Osteoblast (primary cell): ENCODE measurements around the gene LRMDA. TPM values are rescaled to one million over a fixed set of nuclear protein-coding genes. Genes with fewer than 3 reads are reported as not detected.

ENCODE experiments used
- DNase-seq: peaks from one replicate; pipeline ENCODE4 v3.0.0; 2011; ENCODE audit warnings: low spot score, mixed read lengths; ENCODE audit not compliant: insufficient read length; ENCODE audit errors: missing footprints
- H2AFZ ChIP-seq: 2 replicates; pipeline ENCODE4 v1.6.0; 2011; ENCODE audit warnings: mild to moderate bottlenecking, low read length
- H3K27ac ChIP-seq: 2 replicates; pipeline ENCODE4 v1.5.1; 2011; ENCODE audit warnings: mild to moderate bottlenecking, low read depth, low read length, moderate library complexity
- H3K27me3 ChIP-seq: 2 replicates; pipeline ENCODE4 v1.6.0; 2012; ENCODE audit warnings: mild to moderate bottlenecking, control low read depth, inconsistent platforms, low read length, moderate library complexity; ENCODE audit not compliant: insufficient read depth
- H3K36me3 ChIP-seq: 2 replicates; pipeline ENCODE4 v1.5.1; 2011; ENCODE audit warnings: mild to moderate bottlenecking, low read length, control low read depth, moderate library complexity; ENCODE audit not compliant: insufficient read depth
- H3K4me1 ChIP-seq: 2 replicates; pipeline ENCODE4 v1.5.1; 2011; ENCODE audit warnings: mild to moderate bottlenecking, low read length, control low read depth, moderate library complexity; ENCODE audit not compliant: insufficient read depth
- H3K4me2 ChIP-seq: 2 replicates; pipeline ENCODE4 v1.6.0; 2011; ENCODE audit warnings: mild to moderate bottlenecking, low read length; ENCODE audit not compliant: insufficient read depth
- H3K4me3 ChIP-seq: fragments of 200-600 bp; sonication (generic); 3 replicates; pipeline ENCODE4 v1.5.1; 2012; ENCODE audit warnings: mild to moderate bottlenecking, low read length, inconsistent platforms; ENCODE audit not compliant: insufficient read depth
- H3K79me2 ChIP-seq: 2 replicates; pipeline ENCODE4 v1.6.0; 2012; ENCODE audit warnings: mild to moderate bottlenecking, low read length, control low read depth, inconsistent platforms; ENCODE audit not compliant: insufficient read depth
- H3K9me3 ChIP-seq: 2 replicates; pipeline ENCODE4 v1.5.1; 2011; ENCODE audit warnings: low read depth, low read length, control low read depth
- H4K20me1 ChIP-seq: 2 replicates; pipeline ENCODE4 v1.6.0; 2012; ENCODE audit warnings: mild to moderate bottlenecking, low read length, control low read depth; ENCODE audit not compliant: insufficient read depth
- total RNA-seq: library from RNA; depleted of rRNA; stranded (reverse); fragments of >200 nt; gene quantifications from 2 replicates; pipeline ENCODE4 v1.2.3, GENCODE V29; 2012
- TF ChIP-seq, protein P1 (sequence below): IDR thresholded peaks from 2 replicates; pipeline ENCODE4 v1.5.1; 2011; ENCODE audit warnings: mild to moderate bottlenecking, low read depth, low read length, moderate library complexity; ENCODE audit errors: extremely low read depth

LRMDA gene
- total RNA-seq, 1 donor, result 18.5 TPM

- H3K36me3 ChIP-seq, result no peaks in the 10 kb centered on the region
- no peak overlapping the region for H2AFZ ChIP-seq
- H4K20me1 ChIP-seq, result no peaks in the 10 kb centered on the region
- no peak overlapping the region for H3K27ac ChIP-seq
- no peaks in the 10 kb centered on the region for H3K27me3 ChIP-seq
- TF ChIP-seq, protein P1, sequence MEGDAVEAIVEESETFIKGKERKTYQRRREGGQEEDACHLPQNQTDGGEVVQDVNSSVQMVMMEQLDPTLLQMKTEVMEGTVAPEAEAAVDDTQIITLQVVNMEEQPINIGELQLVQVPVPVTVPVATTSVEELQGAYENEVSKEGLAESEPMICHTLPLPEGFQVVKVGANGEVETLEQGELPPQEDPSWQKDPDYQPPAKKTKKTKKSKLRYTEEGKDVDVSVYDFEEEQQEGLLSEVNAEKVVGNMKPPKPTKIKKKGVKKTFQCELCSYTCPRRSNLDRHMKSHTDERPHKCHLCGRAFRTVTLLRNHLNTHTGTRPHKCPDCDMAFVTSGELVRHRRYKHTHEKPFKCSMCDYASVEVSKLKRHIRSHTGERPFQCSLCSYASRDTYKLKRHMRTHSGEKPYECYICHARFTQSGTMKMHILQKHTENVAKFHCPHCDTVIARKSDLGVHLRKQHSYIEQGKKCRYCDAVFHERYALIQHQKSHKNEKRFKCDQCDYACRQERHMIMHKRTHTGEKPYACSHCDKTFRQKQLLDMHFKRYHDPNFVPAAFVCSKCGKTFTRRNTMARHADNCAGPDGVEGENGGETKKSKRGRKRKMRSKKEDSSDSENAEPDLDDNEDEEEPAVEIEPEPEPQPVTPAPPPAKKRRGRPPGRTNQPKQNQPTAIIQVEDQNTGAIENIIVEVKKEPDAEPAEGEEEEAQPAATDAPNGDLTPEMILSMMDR, result no peak
- no peaks in the 10 kb centered on the region for H3K9me3 ChIP-seq
- H3K4me2 ChIP-seq, result no peak overlapping the region
- H3K79me2 ChIP-seq, result no peaks in the 10 kb centered on the region
- H3K4me3 ChIP-seq, result no peak overlapping the region
- H3K4me1 ChIP-seq, result no peaks in the 10 kb centered on the region
- no peak for DNase-seq
Observed at GRCh38 chr10:76251841-76252671, 820.6 kb downstream of the LRMDA start.

GRCh38 chr10:76252733-76253132 lies 821.3 kb downstream of the LRMDA start:
- no peaks in the 10 kb centered on the region for H3K27me3 ChIP-seq
- no peak overlapping the region for H3K27ac ChIP-seq
- H4K20me1 ChIP-seq, result no peaks in the 10 kb centered on the region
- H3K4me2 ChIP-seq, result no peak overlapping the region
- no peak for DNase-seq
- H3K36me3 ChIP-seq, result no peaks in the 10 kb centered on the region
- TF ChIP-seq, protein P1, result no peak
- H3K4me1 ChIP-seq, result no peaks in the 10 kb centered on the region
- no peaks in the 10 kb centered on the region for H3K9me3 ChIP-seq
- no peak overlapping the region for H2AFZ ChIP-seq
- no peaks in the 10 kb centered on the region for H3K79me2 ChIP-seq
- H3K4me3 ChIP-seq, result no peak overlapping the region

GRCh38 chr10:76255241-76255640 lies 823.8 kb downstream of the LRMDA start:
- no peak overlapping the region for H3K27ac ChIP-seq
- H3K4me3 ChIP-seq, result no peak overlapping the region
- no peak overlapping the region for H2AFZ ChIP-seq
- TF ChIP-seq, protein P1, result no peak
- no peaks in the 10 kb centered on the region for H3K4me1 ChIP-seq
- H3K36me3 ChIP-seq, result no peaks in the 10 kb centered on the region
- H3K79me2 ChIP-seq, result no peaks in the 10 kb centered on the region
- DNase-seq, result peak; percentile 41
- H3K9me3 ChIP-seq, result peaks cover 2% of the 10 kb centered on the region
- H3K27me3 ChIP-seq, result no peaks in the 10 kb centered on the region
- H3K4me2 ChIP-seq, result no peak overlapping the region
- no peaks in the 10 kb centered on the region for H4K20me1 ChIP-seq

- Histone ChIP-seq H3K27me3 (no peaks in the 10 kb centered on the region), H3K4me3 (no peak overlapping the region), H3K79me2 (no peaks in the 10 kb centered on the region), H3K27ac (no peak overlapping the region), H3K4me2 (no peak overlapping the region), H3K4me1 (no peaks in the 10 kb centered on the region), H4K20me1 (no peaks in the 10 kb centered on the region), H3K9me3 (peaks cover 6% of the 10 kb centered on the region), H3K36me3 (no peaks in the 10 kb centered on the region), H2AFZ (peak overlapping the region; percentile 5)
- DNase-seq, result no peak
- TF ChIP-seq, protein P1, result no peak
Observed at GRCh38 chr10:76257816-76258215, 826.4 kb downstream of the LRMDA start.
